OCI-LY1 (cell line): Measurements from ENCODE around the gene VPS37D.
"Not testable (repeated sequence)": the region's sequence is repeated elsewhere in the genome, so short reads cannot be mapped to it uniquely, and the experiment has no call there.

Source experiments
- H2AFZ ChIP-seq: fragments of 200-600 bp; sonication (generic), shearing (Covaris generic); 2 replicates; pipeline ENCODE4 v1.6.0; 2014; ENCODE audit warnings: antibody characterized with exemption, mild to moderate bottlenecking, low read length
- H3F3A ChIP-seq: fragments of 200-600 bp; sonication (generic), shearing (Covaris generic); 2 replicates; pipeline ENCODE4 v1.6.0; 2014; ENCODE audit warnings: mild to moderate bottlenecking, antibody characterized with exemption, low read length, moderate library complexity; ENCODE audit not compliant: insufficient read depth
- H3K27ac ChIP-seq: fragments of 200-600 bp; sonication (generic); 2 replicates; pipeline ENCODE4 v1.5.1; 2014; ENCODE audit warnings: low read length, mixed run types, mild to moderate bottlenecking, low read depth; ENCODE audit not compliant: poor library complexity, severe bottlenecking
- H3K27me3 ChIP-seq: fragments of 200-600 bp; sonication (generic); 2 replicates; pipeline ENCODE4 v1.6.0; 2014; ENCODE audit warnings: antibody characterized with exemption, mild to moderate bottlenecking, low read length, moderate library complexity; ENCODE audit not compliant: insufficient read depth
- H3K36me3 ChIP-seq: fragments of 200-600 bp; sonication (generic); 2 replicates; pipeline ENCODE4 v1.6.1; 2014; ENCODE audit warnings: mild to moderate bottlenecking, antibody characterized with exemption, low read length, moderate library complexity, mixed read lengths; ENCODE audit not compliant: insufficient read depth
- H3K4me1 ChIP-seq: fragments of 200-600 bp; sonication (generic); 2 replicates; pipeline ENCODE4 v1.5.1; 2014; ENCODE audit warnings: mild to moderate bottlenecking, low read length, moderate library complexity; ENCODE audit not compliant: insufficient read depth, severe bottlenecking
- H3K4me2 ChIP-seq: fragments of 200-600 bp; sonication (generic), shearing (Covaris generic); 2 replicates; pipeline ENCODE4 v1.6.1; 2014; ENCODE audit warnings: low read length
- H3K4me3 ChIP-seq: fragments of 200-600 bp; sonication (generic); 2 replicates; pipeline ENCODE4 v1.5.1; 2014; ENCODE audit warnings: low read length, low read depth, mild to moderate bottlenecking, mixed read lengths; ENCODE audit not compliant: poor library complexity, severe bottlenecking
- H3K79me2 ChIP-seq: fragments of 200-600 bp; shearing (Covaris generic); 2 replicates; pipeline ENCODE4 v1.6.1; 2016; ENCODE audit warnings: mixed run types, low read length, mixed read lengths; ENCODE audit not compliant: insufficient read depth
- H3K9ac ChIP-seq: fragments of 200-600 bp; sonication (generic), shearing (Covaris generic); 2 replicates; pipeline ENCODE4 v1.6.1; 2014; ENCODE audit warnings: mild to moderate bottlenecking, low read length, mixed read lengths
- H3K9me2 ChIP-seq: fragments of 200-600 bp; sonication (generic), shearing (Covaris generic); 2 replicates; pipeline ENCODE4 v1.6.1; 2014; ENCODE audit warnings: low read depth, mild to moderate bottlenecking, low read length, mixed read lengths
- H3K9me3 ChIP-seq: fragments of 200-600 bp; shearing (Covaris generic); 2 replicates; pipeline ENCODE4 v1.6.1; 2014; ENCODE audit warnings: low read length, mixed read lengths
- H4K20me1 ChIP-seq: fragments of 200-600 bp; sonication (generic), shearing (Covaris generic); 2 replicates; pipeline ENCODE4 v1.6.0; 2016; ENCODE audit warnings: mild to moderate bottlenecking, low read length; ENCODE audit not compliant: insufficient read depth
- CTCF ChIP-seq: fragments of 200-600 bp; sonication (generic), shearing (Covaris generic); IDR thresholded peaks from 2 replicates; pipeline ENCODE4 v1.5.1; 2017; ENCODE audit warnings: mild to moderate bottlenecking, antibody characterized with exemption, low read length, moderate library complexity, mixed read lengths
- EZH2 ChIP-seq: fragments of 200-600 bp; sonication (generic), shearing (Covaris generic); IDR thresholded peaks from 2 replicates; pipeline ENCODE4 v1.8.0; 2017; ENCODE audit warnings: borderline replicate concordance, mixed run types, mild to moderate bottlenecking, antibody characterized with exemption, low read length, moderate library complexity, mixed read lengths

VPS37D gene

GRCh38 chr7:73671857-73672445 lies 4.3 kb downstream of the VPS37D start:
- TF ChIP-seq CTCF (no peak), EZH2 (no peak)
- Histone ChIP-seq H3K4me3 (no peak overlapping the region), H3K4me1 (peaks cover 11% of the 10 kb centered on the region), H3K9me3 (no peaks in the 10 kb centered on the region), H3K9me2 (no peaks in the 10 kb centered on the region), H3K79me2 (no peaks in the 10 kb centered on the region), H3K4me2 (no peak overlapping the region), H3K9ac (no peak overlapping the region), H3F3A (no peaks in the 10 kb centered on the region), H3K36me3 (no peaks in the 10 kb centered on the region), H3K27ac (no peak overlapping the region), H3K27me3 (peaks cover 6% of the 10 kb centered on the region; the same call in 1 of the 2 replicates), H2AFZ (no peak overlapping the region), H4K20me1 (no peaks in the 10 kb centered on the region)

GRCh38 chr7:73674468-73675124 lies 7.0 kb downstream of the VPS37D start:
- H3K9me3 ChIP-seq, result no peaks in the 10 kb centered on the region
- H3K4me1 ChIP-seq, result no peaks in the 10 kb centered on the region
- no peak overlapping the region for H3K27ac ChIP-seq
- H3K9ac ChIP-seq, result no peak overlapping the region
- TF ChIP-seq CTCF (no peak), EZH2 (no peak)
- H2AFZ ChIP-seq, result no peak overlapping the region
- H3K4me3 ChIP-seq, result no peak overlapping the region
- H3K36me3 ChIP-seq, result peaks cover 17% of the 10 kb centered on the region
- no peaks in the 10 kb centered on the region for H3K9me2 ChIP-seq
- no peak overlapping the region for H3K4me2 ChIP-seq
- H3K79me2 ChIP-seq, result no peaks in the 10 kb centered on the region
- peaks cover 6% of the 10 kb centered on the region; the same call in 1 of the 2 replicates for H3K27me3 ChIP-seq
- no peaks in the 10 kb centered on the region for H4K20me1 ChIP-seq
- no peaks in the 10 kb centered on the region for H3F3A ChIP-seq

GRCh38 chr7:73676062-73676461 lies 8.4 kb downstream of the VPS37D start:
- not testable (repeated sequence) for H4K20me1 ChIP-seq

GRCh38 chr7:73678862-73679261 lies 11.2 kb downstream of the VPS37D start:
- Histone ChIP-seq H3K4me2 (no peak overlapping the region), H3K4me3 (no peak overlapping the region), H2AFZ (no peak overlapping the region), H3K27me3 (peaks cover 6% of the 10 kb centered on the region; the same call in 1 of the 2 replicates), H3K36me3 (peaks cover 34% of the 10 kb centered on the region), H3K9me3 (no peaks in the 10 kb centered on the region), H3K79me2 (peaks cover 13% of the 10 kb centered on the region), H3K9me2 (no peaks in the 10 kb centered on the region), H3K27ac (no peak overlapping the region), H3K9ac (no peak overlapping the region), H3F3A (no peaks in the 10 kb centered on the region), H3K4me1 (peaks cover 23% of the 10 kb centered on the region), H4K20me1 (no peaks in the 10 kb centered on the region)
- no peak for TF ChIP-seq EZH2
- no peak for TF ChIP-seq CTCF

More at GRCh38 chr7:73676062-73676461, 8.4 kb downstream of the VPS37D start:
- not testable (repeated sequence) for H3K9ac ChIP-seq, H3F3A ChIP-seq, H3K4me1 ChIP-seq, H3K9me2 ChIP-seq, H3K27ac ChIP-seq, H3K4me3 ChIP-seq, H3K27me3 ChIP-seq, H3K9me3 ChIP-seq, H3K79me2 ChIP-seq, H3K4me2 ChIP-seq, H2AFZ ChIP-seq
- peaks cover 32% of the 10 kb centered on the region for H3K36me3 ChIP-seq
